Neural cell (in vitro differentiated cells): Measurements from ENCODE around the gene IFNA16. TPM values are rescaled to one million over a fixed set of nuclear protein-coding genes. Genes with fewer than 3 reads are reported as not detected.

Experiments
- H2AFZ ChIP-seq: fragments of 200-600, 300-800 bp; sonication (generic), shearing (Covaris generic); 2 replicates; pipeline ENCODE4 v1.6.0; 2014; ENCODE audit warnings: low read depth, mild to moderate bottlenecking, antibody characterized with exemption, low read length, moderate library complexity
- H3F3A ChIP-seq: fragments of 200-600 bp; shearing (Covaris generic); 2 replicates; pipeline ENCODE4 v1.6.1; 2016; ENCODE audit warnings: mild to moderate bottlenecking, moderate library complexity, mixed read lengths, antibody characterized with exemption, low read length; ENCODE audit not compliant: insufficient read depth, poor library complexity, severe bottlenecking
- H3K27ac ChIP-seq: fragments of 200-600, 300-800 bp; sonication (generic), shearing (Covaris generic); 2 replicates; pipeline ENCODE4 v1.5.1; 2014; ENCODE audit warnings: mild to moderate bottlenecking, low read length, moderate library complexity
- H3K27me3 ChIP-seq: fragments of 300-800, 200-600 bp; sonication (generic), shearing (Covaris generic); 2 replicates; pipeline ENCODE4 v1.6.0; 2014; ENCODE audit warnings: mild to moderate bottlenecking, low read depth, low read length, moderate library complexity; ENCODE audit not compliant: insufficient read depth
- H3K36me3 ChIP-seq: fragments of 300-800, 200-600 bp; sonication (generic), shearing (Covaris generic); 2 replicates; pipeline ENCODE4 v1.5.1; 2014; ENCODE audit warnings: mild to moderate bottlenecking, antibody characterized with exemption, low read length, moderate library complexity; ENCODE audit not compliant: insufficient read depth
- H3K4me2 ChIP-seq: fragments of 300-800, 200-600 bp; sonication (generic), shearing (Covaris generic); 2 replicates; pipeline ENCODE4 v1.6.0; 2014; ENCODE audit warnings: mild to moderate bottlenecking, low read length
- H3K4me3 ChIP-seq: fragments of 300-800, 200-600 bp; sonication (generic), shearing (Covaris generic); 2 replicates; pipeline ENCODE4 v1.5.1; 2014; ENCODE audit warnings: mild to moderate bottlenecking, low read length, moderate library complexity
- H3K79me2 ChIP-seq: fragments of 200-600 bp; shearing (Covaris generic); replicated peaks from 2 replicates; pipeline ENCODE4 v1.6.0; 2014; ENCODE audit warnings: mild to moderate bottlenecking, low read length, moderate library complexity; ENCODE audit not compliant: insufficient read depth
- H3K9ac ChIP-seq: fragments of 300-800, 200-600 bp; sonication (generic), shearing (Covaris generic); 2 replicates; pipeline ENCODE4 v1.6.1; 2016; ENCODE audit warnings: mild to moderate bottlenecking, low read length, mixed read lengths
- H3K9me2 ChIP-seq: fragments of 200-600 bp; shearing (Covaris generic); 2 replicates; pipeline ENCODE4 v1.6.1; 2016; ENCODE audit warnings: mild to moderate bottlenecking, low read length, mixed read lengths; ENCODE audit not compliant: insufficient read depth
- H3K9me3 ChIP-seq: fragments of 200-600, 300-800 bp; sonication (generic), shearing (Covaris generic); 2 replicates; pipeline ENCODE4 v1.6.1; 2016; ENCODE audit warnings: mild to moderate bottlenecking, mixed run types, low read length, moderate library complexity, mixed read lengths
- H4K20me1 ChIP-seq: fragments of 200-600 bp; shearing (Covaris generic); 2 replicates; pipeline ENCODE4 v1.6.1; 2016; ENCODE audit warnings: mild to moderate bottlenecking, mixed run types; ENCODE audit not compliant: insufficient read depth
- CTCF ChIP-seq: fragments of 450-650 bp; IDR thresholded peaks from 2 replicates; pipeline ENCODE4 v1.5.1; 2014; ENCODE audit warnings: antibody characterized with exemption, mild to moderate bottlenecking, moderate library complexity; ENCODE audit not compliant: poor library complexity, severe bottlenecking
- EP300 ChIP-seq: fragments of 450-650 bp; conservative IDR thresholded peaks from 2 replicates; pipeline ENCODE4 v1.6.1; 2014; ENCODE audit warnings: antibody characterized with exemption, mild to moderate bottlenecking, moderate library complexity; ENCODE audit not compliant: poor library complexity, severe bottlenecking
- EZH2 ChIP-seq: fragments of 200-600, 300-800 bp; shearing (Covaris generic), sonication (generic); IDR thresholded peaks from 2 replicates; pipeline ENCODE4 v1.6.1; 2014; ENCODE audit warnings: antibody characterized with exemption, low read length, borderline replicate concordance, mild to moderate bottlenecking; ENCODE audit not compliant: insufficient read depth, poor library complexity, severe bottlenecking
- MXI1 ChIP-seq: fragments of 450-650 bp; conservative IDR thresholded peaks from 2 replicates; pipeline ENCODE4 v1.6.1; 2014; ENCODE audit warnings: antibody characterized with exemption, mild to moderate bottlenecking; ENCODE audit not compliant: poor library complexity, severe bottlenecking
- POLR2AphosphoS5 ChIP-seq: IDR thresholded peaks from 2 replicates; pipeline ENCODE4 v1.6.1; 2012
- RAD21 ChIP-seq: fragments of 450-650 bp; conservative IDR thresholded peaks from 2 replicates; pipeline ENCODE4 v1.6.1; 2014; ENCODE audit warnings: antibody characterized with exemption, mild to moderate bottlenecking, moderate library complexity
- REST ChIP-seq: IDR thresholded peaks from 2 replicates; pipeline ENCODE4 v1.6.1; 2012; ENCODE audit warnings: borderline replicate concordance
- SMC3 ChIP-seq: fragments of 450-650 bp; conservative IDR thresholded peaks from 2 replicates; pipeline ENCODE4 v1.6.1; 2014; ENCODE audit warnings: antibody characterized with exemption, mild to moderate bottlenecking, moderate library complexity; ENCODE audit not compliant: poor library complexity
- TAF1 ChIP-seq: IDR thresholded peaks from 2 replicates; pipeline ENCODE4 v1.6.1; 2012; ENCODE audit warnings: low read depth
- polyA plus RNA-seq: library from polyadenylated mRNA; depleted of rRNA; stranded (reverse); fragments of >200 nt; gene quantifications from 2 replicates; pipeline ENCODE4 v1.2.3, GENCODE V29; 2014

IFNA16 gene
- polyA plus RNA-seq, 1 donor from 2014 or later, result not detected

- TF ChIP-seq MXI1, result no peak
- no peak for TF ChIP-seq REST
- TF ChIP-seq TAF1, result no peak
- no peak for TF ChIP-seq SMC3
- no peak for TF ChIP-seq EZH2
- TF ChIP-seq POLR2AphosphoS5, result no peak
- TF ChIP-seq RAD21, result no peak
- TF ChIP-seq EP300, result no peak
- no peak for TF ChIP-seq CTCF
- H3K36me3 ChIP-seq, result no peaks in the 10 kb centered on the region
- no peak overlapping the region for H3K9ac ChIP-seq
- no peaks in the 10 kb centered on the region for H3K9me2 ChIP-seq
- H4K20me1 ChIP-seq, result no peaks in the 10 kb centered on the region
- no peak overlapping the region for H3K4me3 ChIP-seq
- H2AFZ ChIP-seq, result no peak overlapping the region
- H3K9me3 ChIP-seq, result no peaks in the 10 kb centered on the region
- no peaks in the 10 kb centered on the region for H3F3A ChIP-seq
- H3K27ac ChIP-seq, result no peak overlapping the region
- H3K4me2 ChIP-seq, result no peak overlapping the region
- H3K27me3 ChIP-seq, result no peaks in the 10 kb centered on the region
- no peaks in the 10 kb centered on the region for H3K79me2 ChIP-seq
These were observed 17.1 kb upstream of the IFNA16 start for GRCh38 chr9:21234153-21234687.

GRCh38 chr9:21233258-21233657 lies 16.1 kb upstream of the IFNA16 start:
- H3K9me3 ChIP-seq, result no peaks in the 10 kb centered on the region
- H3K36me3 ChIP-seq, result no peaks in the 10 kb centered on the region
- H3K4me2 ChIP-seq, result no peak overlapping the region
- H3K9me2 ChIP-seq, result no peaks in the 10 kb centered on the region
- H3F3A ChIP-seq, result no peaks in the 10 kb centered on the region
- H4K20me1 ChIP-seq, result no peaks in the 10 kb centered on the region
- no peaks in the 10 kb centered on the region for H3K27me3 ChIP-seq
- H2AFZ ChIP-seq, result no peak overlapping the region
- no peak overlapping the region for H3K4me3 ChIP-seq
- no peak for TF ChIP-seq EZH2
- TF ChIP-seq TAF1, result no peak
- H3K79me2 ChIP-seq, result no peaks in the 10 kb centered on the region
- no peak overlapping the region for H3K27ac ChIP-seq
- H3K9ac ChIP-seq, result no peak overlapping the region
